ENCODE results near the gene ITIH6.

Gene ITIH6

GRCh38 chrX:54819201-54819600, 21.1 kb upstream of the ITIH6 start:
- Histone ChIP-seq H3K4me3 (no peak overlapping the region), H3K27ac (no peak overlapping the region), H3K36me3 (peaks cover 14 to 24% (median 19%) of the 10 kb centered on the region in 3 donors), H3K27me3 (no peaks in the 10 kb centered on the region), H3K4me1 (no peaks in the 10 kb centered on the region), H3K9me3 (no peaks in the 10 kb centered on the region)
- TF ChIP-seq, protein P1, sequence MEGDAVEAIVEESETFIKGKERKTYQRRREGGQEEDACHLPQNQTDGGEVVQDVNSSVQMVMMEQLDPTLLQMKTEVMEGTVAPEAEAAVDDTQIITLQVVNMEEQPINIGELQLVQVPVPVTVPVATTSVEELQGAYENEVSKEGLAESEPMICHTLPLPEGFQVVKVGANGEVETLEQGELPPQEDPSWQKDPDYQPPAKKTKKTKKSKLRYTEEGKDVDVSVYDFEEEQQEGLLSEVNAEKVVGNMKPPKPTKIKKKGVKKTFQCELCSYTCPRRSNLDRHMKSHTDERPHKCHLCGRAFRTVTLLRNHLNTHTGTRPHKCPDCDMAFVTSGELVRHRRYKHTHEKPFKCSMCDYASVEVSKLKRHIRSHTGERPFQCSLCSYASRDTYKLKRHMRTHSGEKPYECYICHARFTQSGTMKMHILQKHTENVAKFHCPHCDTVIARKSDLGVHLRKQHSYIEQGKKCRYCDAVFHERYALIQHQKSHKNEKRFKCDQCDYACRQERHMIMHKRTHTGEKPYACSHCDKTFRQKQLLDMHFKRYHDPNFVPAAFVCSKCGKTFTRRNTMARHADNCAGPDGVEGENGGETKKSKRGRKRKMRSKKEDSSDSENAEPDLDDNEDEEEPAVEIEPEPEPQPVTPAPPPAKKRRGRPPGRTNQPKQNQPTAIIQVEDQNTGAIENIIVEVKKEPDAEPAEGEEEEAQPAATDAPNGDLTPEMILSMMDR (IDR thresholded peaks at IDR 0.05): no peak
- intact Hi-C loops (cut with DNase I; ENCODE audit: low total_unique reads): loop anchor here (10.0 kb wide), 1 partner anchor 774 kb away; the partner anchor contains the start of gene PHF8
- no peak for DNase-seq

DNA sequence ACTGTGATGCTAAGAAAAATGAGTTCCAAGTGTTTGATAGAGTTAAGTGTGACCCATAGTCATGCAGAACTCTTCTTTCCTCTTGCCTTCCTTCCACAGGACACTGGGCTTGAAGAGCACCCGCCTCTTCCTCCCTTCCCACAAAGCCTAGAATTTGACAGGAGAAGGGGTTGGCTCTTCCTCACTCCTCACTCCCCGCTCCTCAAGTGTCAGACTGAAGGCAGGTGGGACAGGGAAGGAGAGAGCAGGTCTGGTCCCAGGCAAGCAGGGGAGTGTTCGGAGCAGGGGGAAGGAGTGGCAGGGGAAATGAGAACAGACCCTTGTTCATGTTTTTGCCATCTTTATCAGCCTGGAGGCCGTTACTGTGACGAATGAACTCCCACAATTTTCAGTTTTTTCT, 20.2 kb upstream of the ITIH6 start:
- no peak overlapping the region for H3K4me3 ChIP-seq
- H3K27ac ChIP-seq: no peak overlapping the region
- H3K27me3 ChIP-seq: no peaks in the 10 kb centered on the region
- peaks cover 22 to 34% (median 23%) of the 10 kb centered on the region in 3 donors for H3K36me3 ChIP-seq
- no peaks in the 10 kb centered on the region for H3K9me3 ChIP-seq
- intact Hi-C loops (cut with DNase I; ENCODE audit: low total_unique reads): loop anchor here (10.0 kb wide), 1 partner anchor 773 kb away; the partner anchor contains the start of gene PHF8
- TF ChIP-seq, protein P1 (IDR thresholded peaks at IDR 0.05): no peak
- H3K4me1 ChIP-seq: no peaks in the 10 kb centered on the region
- no peak for DNase-seq

DNA sequence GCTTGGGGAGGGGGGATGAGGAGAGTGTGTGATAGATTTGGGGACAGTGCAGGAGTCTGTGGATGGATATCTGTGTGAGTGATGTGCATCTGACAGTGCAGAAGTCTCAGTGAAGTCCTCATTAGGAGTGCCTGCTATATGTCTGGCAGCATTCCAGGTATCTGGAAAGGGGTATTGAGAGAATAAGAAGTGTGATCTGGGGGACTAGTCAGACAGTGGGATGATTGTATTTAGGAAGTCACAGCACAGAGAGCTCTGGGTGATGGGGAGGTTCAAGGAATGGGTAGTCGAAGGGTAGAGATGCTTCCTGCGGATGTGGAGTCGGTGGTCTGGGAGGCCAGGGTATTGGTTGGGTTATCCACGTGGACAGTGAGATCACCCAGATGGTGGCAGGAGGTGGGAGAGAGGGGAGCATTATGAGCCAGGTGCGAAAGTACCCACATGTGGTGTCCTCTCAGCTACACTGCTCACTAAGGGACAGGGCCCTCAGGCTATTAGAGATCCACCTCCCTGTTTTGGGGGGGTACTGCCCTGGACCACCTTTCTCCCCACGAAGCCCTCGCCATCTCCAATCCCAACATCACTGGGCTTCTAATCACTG, 19.3 kb upstream of the ITIH6 start:
- DNase-seq: no peak
- no peak overlapping the region for H3K4me3 ChIP-seq
- H3K27me3 ChIP-seq: no peaks in the 10 kb centered on the region
- H3K4me1 ChIP-seq: no peaks in the 10 kb centered on the region
- intact Hi-C loops (cut with DNase I; ENCODE audit: low total_unique reads): loop anchor here (10.0 kb wide), 1 partner anchor 773 kb away; the partner anchor contains the start of gene PHF8
- H3K36me3 ChIP-seq: peaks cover 23 to 43% (median 31%) of the 10 kb centered on the region in 3 donors
- TF ChIP-seq, protein P1 (IDR thresholded peaks at IDR 0.05): no peak
- H3K27ac ChIP-seq: no peak overlapping the region
- no peaks in the 10 kb centered on the region for H3K9me3 ChIP-seq

DNA sequence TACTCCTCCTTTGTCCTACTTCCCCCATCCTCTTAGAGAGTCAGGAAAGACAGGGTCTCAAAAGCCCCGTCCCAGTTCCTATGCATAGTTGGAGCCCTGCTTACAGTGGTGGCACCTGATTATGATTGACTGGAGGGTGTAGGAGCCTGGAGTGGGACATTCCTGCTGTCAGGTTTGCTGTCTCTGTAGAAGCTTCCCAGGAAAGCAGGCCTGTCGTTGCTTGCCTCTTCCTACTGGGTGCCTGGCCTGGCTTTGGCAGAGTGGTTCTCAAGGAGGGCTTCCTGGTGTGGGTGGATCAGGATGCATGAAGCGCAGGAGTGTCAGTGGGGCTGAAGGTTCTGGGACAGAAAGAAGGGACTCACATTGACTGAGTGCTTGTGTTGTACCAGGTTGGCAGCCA, 14.3 kb upstream of the ITIH6 start:
- Histone ChIP-seq H3K27ac (no peak overlapping the region), H3K4me3 (no peak overlapping the region), H3K4me1 (peaks cover 0 to 16% (median 14%) of the 10 kb centered on the region in 4 donors), H3K36me3 (peaks cover 44 to 64% (median 59%) of the 10 kb centered on the region in 3 donors), H3K9me3 (no peaks in the 10 kb centered on the region), H3K27me3 (no peaks in the 10 kb centered on the region)
- intact Hi-C loops (cut with DNase I; ENCODE audit: low total_unique reads): loop anchor here (10.0 kb wide), 1 partner anchor 768 kb away; the partner anchor contains the start of gene PHF8
- no peak for DNase-seq
- TF ChIP-seq, protein P1 (IDR thresholded peaks at IDR 0.05): no peak

DNA sequence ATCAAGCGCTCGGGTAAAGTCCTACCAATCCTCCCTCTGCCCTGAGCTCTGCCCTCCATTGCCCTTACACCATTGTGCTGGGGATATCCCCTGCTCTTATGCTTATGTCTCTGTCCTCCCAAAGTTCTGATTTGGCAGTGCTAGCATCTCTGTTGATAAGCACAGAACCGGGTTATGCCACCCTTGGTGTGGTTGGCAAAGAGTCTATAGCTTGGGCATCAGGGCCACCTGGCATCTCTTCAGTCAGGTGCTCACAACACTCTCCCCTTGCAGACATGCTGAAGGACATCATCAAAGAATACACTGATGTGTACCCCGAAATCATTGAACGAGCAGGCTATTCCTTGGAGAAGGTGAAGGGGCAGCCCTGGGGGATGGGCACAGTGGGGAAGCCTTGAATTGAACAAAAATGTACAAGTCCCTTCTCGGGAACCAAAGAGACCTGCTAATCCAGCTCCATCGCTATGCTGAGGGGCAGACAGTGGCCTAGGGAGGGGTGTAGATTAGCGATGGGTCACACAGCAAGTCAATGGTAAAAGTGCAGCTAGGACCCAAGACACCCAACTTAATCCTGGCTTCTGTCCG, 13.3 kb upstream of the ITIH6 start:
- no peak overlapping the region for H3K27ac ChIP-seq
- DNase-seq: no peak
- intact Hi-C loops (cut with DNase I; ENCODE audit: low total_unique reads): loop anchor here (10.0 kb wide), 1 partner anchor 767 kb away; the partner anchor contains the start of gene PHF8
- peaks cover 0 to 18% (median 14%) of the 10 kb centered on the region in 4 donors for H3K4me1 ChIP-seq
- H3K36me3 ChIP-seq: peaks cover 44 to 62% (median 59%) of the 10 kb centered on the region in 3 donors
- TF ChIP-seq, protein P1 (IDR thresholded peaks at IDR 0.05): no peak
- no peaks in the 10 kb centered on the region for H3K9me3 ChIP-seq
- no peak overlapping the region for H3K4me3 ChIP-seq
- no peaks in the 10 kb centered on the region for H3K27me3 ChIP-seq

Data from tibial artery (tissue), 4 donors.